NOMO-1 treated with DMSO at 0.1 percent for 48 hours (cell line): ENCODE results near the gene ZNF581.

ENCODE experiments used
- DNase-seq: peaks from one replicate; lab custom pipeline; 2025; ENCODE audit not compliant: unreplicated experiment; lab: John Stamatoyannopoulos, UW

ZNF581 gene

GRCh38 chr19:55692681-55693081, 49.2 kb downstream of the ZNF581 start:
- DNase-seq = no peak

DNA sequence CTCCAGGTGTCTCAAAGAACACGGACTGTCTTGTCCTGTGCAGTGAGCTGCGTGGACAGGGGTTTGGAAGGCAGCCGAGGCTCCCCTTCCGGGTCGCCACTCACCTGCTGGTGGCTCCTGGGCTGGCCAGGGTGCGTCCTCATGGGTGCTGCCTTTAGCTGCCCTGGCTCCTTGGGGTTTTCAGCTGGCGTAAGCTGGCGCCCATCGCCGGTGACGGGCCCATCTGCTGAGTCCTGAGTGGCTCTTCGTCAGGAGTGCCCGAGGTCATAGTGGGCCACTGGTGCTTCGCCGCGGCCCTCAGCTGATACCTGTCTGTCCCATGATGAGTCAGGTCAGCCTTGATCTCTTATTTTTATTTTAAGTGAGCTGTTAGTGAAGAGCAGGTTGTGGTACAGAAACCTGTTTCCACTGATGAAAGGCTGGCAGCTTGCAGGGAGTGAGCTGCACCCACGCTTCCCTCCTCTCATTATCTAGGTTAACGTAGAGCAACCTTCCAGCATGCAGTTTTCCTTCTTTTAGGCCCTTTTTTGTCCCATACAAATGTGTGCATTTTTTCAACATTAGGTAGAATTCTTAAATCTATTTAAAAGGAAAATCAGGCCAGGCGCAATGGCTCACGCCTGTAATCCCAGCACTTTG, 50.0 kb downstream of the ZNF581 start:
- DNase-seq = no peak

- no peak for DNase-seq
Observed at GRCh38 chr19:55694241-55694655, 50.8 kb downstream of the ZNF581 start.

DNA sequence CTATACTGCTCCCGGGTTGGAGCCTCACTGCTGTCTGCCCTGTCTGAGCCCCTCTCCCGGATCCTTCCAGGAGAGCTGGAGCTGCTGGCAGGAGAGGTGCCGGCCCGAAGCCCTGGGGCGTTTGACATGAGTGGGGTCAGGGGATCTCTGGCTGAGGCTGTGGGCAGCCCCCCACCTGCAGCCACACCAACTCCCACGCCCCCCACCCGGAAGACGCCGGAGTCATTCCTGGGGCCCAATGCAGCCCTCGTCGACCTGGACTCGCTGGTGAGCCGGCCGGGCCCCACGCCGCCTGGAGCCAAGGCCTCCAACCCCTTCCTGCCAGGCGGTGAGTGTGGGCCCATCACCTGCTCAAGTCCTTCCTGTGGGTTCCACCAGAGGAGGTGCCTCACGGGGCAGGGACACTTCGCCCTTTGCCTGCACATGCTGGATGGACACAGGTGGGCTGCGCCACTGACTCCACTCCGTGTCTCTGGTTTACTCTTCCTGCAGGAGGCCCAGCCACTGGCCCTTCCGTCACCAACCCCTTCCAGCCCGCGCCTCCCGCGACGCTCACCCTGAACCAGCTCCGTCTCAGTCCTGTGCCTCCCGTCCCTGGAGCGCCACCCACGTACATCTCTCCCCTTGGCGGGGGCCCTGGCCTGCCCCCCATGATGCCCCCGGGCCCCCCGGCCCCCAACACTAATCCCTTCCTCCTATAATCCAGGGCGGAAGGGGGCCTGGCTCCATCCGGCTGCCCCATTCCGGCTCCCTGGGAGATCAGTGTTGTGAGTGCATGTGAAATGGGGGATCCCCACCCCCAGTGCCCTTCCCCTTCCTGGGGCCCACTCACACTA, 51.4 kb downstream of the ZNF581 start:
- DNase-seq = no peak
